ENCODE data around the gene TMEM182. TPM values are rescaled to one million over a fixed set of nuclear protein-coding genes. Genes with fewer than 3 reads are reported as not detected.
A peak's percentile ranks its signal among the peaks of the same experiment; 100 is the strongest.

The TMEM182 gene
- total and polyA plus RNA-seq, 4 donors: 1.1 to 7.6 (median 2.6) TPM

DNA sequence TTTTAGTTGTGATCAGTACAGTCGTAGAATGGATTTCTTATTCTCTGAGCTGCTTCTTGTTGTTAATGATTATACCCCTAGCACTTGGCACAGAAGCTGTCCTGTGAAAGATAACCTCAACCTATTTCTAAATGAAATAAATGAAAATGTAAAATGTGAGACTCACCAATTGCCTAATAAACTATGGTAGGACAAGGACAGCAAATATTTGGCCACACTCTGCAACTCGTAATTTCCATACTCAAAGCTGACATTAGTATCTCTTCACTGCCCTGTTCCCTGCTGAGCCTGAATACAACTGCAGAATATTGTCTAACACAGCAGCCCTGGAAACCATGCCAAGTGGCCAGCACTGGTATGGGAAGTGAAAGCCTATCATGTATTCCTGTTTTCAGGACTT, 34.5 kb downstream of the TMEM182 start:
- Histone ChIP-seq H3K9me3 (ENCODE audit: control insufficient read depth in 4 of 4, insufficient read depth in 3 of 4, low read length in 3 of 4) (peaks cover 0 to 11% (median 4%) of the 10 kb centered on the region in 4 donors), H3K4me3 (no peak overlapping the region), H3K9ac (ENCODE audit: insufficient read depth in 1 of 2, low read length in 2 of 2) (no peak overlapping the region), H3K27me3 (ENCODE audit: control insufficient read depth in 3 of 3, insufficient read depth in 3 of 3, low read length in 2 of 3) (no peaks in the 10 kb centered on the region), H3K27ac (ENCODE audit: low read depth in 1 of 2, low read length in 1 of 2) (peak overlapping the region in 1 of 2 donors; percentile 66), H3K36me3 (ENCODE audit: control insufficient read depth in 4 of 4, insufficient read depth in 4 of 4, low read length in 4 of 4) (peaks cover 0 to 9% (median 1%) of the 10 kb centered on the region in 4 donors), H3K4me1 (ENCODE audit: control insufficient read depth in 5 of 5, insufficient read depth in 5 of 5, low read length in 5 of 5) (no peaks in the 10 kb centered on the region)
- no peak for DNase-seq
- 75 to 82% methylated on average over 2 of the region's 2 CpGs for WGBS, 2 donors
- TF ChIP-seq, protein P1, sequence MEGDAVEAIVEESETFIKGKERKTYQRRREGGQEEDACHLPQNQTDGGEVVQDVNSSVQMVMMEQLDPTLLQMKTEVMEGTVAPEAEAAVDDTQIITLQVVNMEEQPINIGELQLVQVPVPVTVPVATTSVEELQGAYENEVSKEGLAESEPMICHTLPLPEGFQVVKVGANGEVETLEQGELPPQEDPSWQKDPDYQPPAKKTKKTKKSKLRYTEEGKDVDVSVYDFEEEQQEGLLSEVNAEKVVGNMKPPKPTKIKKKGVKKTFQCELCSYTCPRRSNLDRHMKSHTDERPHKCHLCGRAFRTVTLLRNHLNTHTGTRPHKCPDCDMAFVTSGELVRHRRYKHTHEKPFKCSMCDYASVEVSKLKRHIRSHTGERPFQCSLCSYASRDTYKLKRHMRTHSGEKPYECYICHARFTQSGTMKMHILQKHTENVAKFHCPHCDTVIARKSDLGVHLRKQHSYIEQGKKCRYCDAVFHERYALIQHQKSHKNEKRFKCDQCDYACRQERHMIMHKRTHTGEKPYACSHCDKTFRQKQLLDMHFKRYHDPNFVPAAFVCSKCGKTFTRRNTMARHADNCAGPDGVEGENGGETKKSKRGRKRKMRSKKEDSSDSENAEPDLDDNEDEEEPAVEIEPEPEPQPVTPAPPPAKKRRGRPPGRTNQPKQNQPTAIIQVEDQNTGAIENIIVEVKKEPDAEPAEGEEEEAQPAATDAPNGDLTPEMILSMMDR (IDR thresholded peaks at IDR 0.05; ENCODE audit: control extremely low read depth, extremely low read depth): no peak
- ATAC-seq (ENCODE audit: insufficient read depth, low FRiP score): no peak

DNA sequence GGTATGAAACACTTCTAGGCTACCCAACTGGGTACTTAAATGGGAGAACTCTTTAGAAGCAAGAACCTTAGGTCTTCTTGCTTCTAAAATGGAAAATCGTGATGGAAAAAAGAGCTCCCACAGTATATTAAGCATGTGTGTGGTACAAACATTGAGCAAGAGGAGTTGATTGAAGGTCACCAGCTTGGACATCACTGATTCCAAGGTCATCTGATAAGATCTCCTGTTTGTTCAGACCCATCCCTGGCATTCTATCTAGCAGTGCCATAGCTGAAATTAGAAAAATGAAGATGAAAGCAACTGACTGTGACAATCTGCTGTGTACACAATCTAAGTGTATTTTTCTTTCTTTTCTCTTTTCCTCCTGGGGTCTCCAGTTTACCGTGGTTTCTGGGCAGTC, 35.7 kb downstream of the TMEM182 start:
- TF ChIP-seq, protein P1 (IDR thresholded peaks at IDR 0.05; ENCODE audit: control extremely low read depth, extremely low read depth): no peak
- no peak for ATAC-seq (ENCODE audit: insufficient read depth, low FRiP score)
- WGBS, 2 donors: 96 to 99% methylated on average over 2 of the region's 2 CpGs
- Histone ChIP-seq H3K27ac (ENCODE audit: low read depth in 1 of 2, low read length in 1 of 2) (peak overlapping the region in 1 of 2 donors; percentile 28), H3K9me3 (ENCODE audit: control insufficient read depth in 4 of 4, insufficient read depth in 3 of 4, low read length in 3 of 4) (peaks cover 0 to 22% (median 8%) of the 10 kb centered on the region in 4 donors), H3K27me3 (ENCODE audit: control insufficient read depth in 3 of 3, insufficient read depth in 3 of 3, low read length in 2 of 3) (no peaks in the 10 kb centered on the region), H3K4me1 (ENCODE audit: control insufficient read depth in 5 of 5, insufficient read depth in 5 of 5, low read length in 5 of 5) (no peaks in the 10 kb centered on the region), H3K4me3 (no peak overlapping the region), H3K9ac (ENCODE audit: insufficient read depth in 1 of 2, low read length in 2 of 2) (no peak overlapping the region), H3K36me3 (ENCODE audit: control insufficient read depth in 4 of 4, insufficient read depth in 4 of 4, low read length in 4 of 4) (peaks cover 0 to 16% (median 1%) of the 10 kb centered on the region in 4 donors)
- DNase-seq: no peak

DNA sequence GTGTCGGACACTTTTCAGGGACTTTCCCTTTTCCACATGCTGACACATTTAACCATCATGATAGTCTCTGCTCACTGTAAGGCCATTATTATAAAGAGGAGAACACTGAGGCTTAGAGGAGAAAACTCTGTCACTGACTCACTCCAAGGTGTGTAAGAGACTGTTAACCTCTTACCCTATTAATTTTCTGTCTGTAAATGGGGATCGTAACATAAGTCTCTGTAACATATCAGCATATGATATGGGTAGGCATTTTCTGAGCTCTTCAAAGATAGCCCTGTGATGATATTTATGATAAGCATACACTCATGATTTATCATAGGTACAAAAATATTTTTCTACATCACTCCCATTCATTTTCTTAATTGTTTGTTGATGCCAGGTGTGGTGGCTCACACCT, 36.4 kb downstream of the TMEM182 start:
- ATAC-seq (ENCODE audit: insufficient read depth, low FRiP score) (no peak), DNase-seq (no peak)
- H3K27me3 ChIP-seq (ENCODE audit: control insufficient read depth in 3 of 3, insufficient read depth in 3 of 3, low read length in 2 of 3): no peaks in the 10 kb centered on the region
- H3K27ac ChIP-seq (ENCODE audit: low read depth in 1 of 2, low read length in 1 of 2): no peak overlapping the region
- 98 to 99% methylated on average over 2 of the region's 2 CpGs for WGBS, 2 donors
- H3K36me3 ChIP-seq (ENCODE audit: control insufficient read depth in 4 of 4, insufficient read depth in 4 of 4, low read length in 4 of 4): peaks cover 0 to 16% (median 1%) of the 10 kb centered on the region in 4 donors
- peaks cover 0 to 22% (median 11%) of the 10 kb centered on the region in 4 donors for H3K9me3 ChIP-seq (ENCODE audit: control insufficient read depth in 4 of 4, insufficient read depth in 3 of 4, low read length in 3 of 4)
- no peaks in the 10 kb centered on the region for H3K4me1 ChIP-seq (ENCODE audit: control insufficient read depth in 5 of 5, insufficient read depth in 5 of 5, low read length in 5 of 5)
- H3K4me3 ChIP-seq: no peak overlapping the region
- TF ChIP-seq, protein P1 (IDR thresholded peaks at IDR 0.05; ENCODE audit: control extremely low read depth, extremely low read depth): no peak
- no peak overlapping the region for H3K9ac ChIP-seq (ENCODE audit: insufficient read depth in 1 of 2, low read length in 2 of 2)

All from lung (tissue), 12 donors.